Measurements from ENCODE around the gene ZNF419.

Gene ZNF419

GRCh38 chr19:57506163-57506562 lies 18.6 kb downstream of the ZNF419 start:
- Histone ChIP-seq H3K9me2 (replicated peaks; ENCODE audit: control insufficient read depth, low read length) (no peaks in the 10 kb centered on the region), H4K20me1 (ENCODE audit: control insufficient read depth, insufficient read depth, low read depth, low read length) (no peaks in the 10 kb centered on the region), H3K4me1 (ENCODE audit: control insufficient read depth, low read length) (no peaks in the 10 kb centered on the region), H3K36me3 (ENCODE audit: control insufficient read depth, low read length) (peaks cover 9% of the 10 kb centered on the region; the same call in 1 of the 2 replicates), H3K4me2 (ENCODE audit: low read length) (no peak overlapping the region), H3K9me3 (ENCODE audit: control insufficient read depth, insufficient read depth, low read length) (peaks cover 22% of the 10 kb centered on the region), H3K27me3 (ENCODE audit: control insufficient read depth, low read length) (no peaks in the 10 kb centered on the region), H3K27ac (ENCODE audit: low read depth, low read length) (no peak overlapping the region), H3K4me3 (ENCODE audit: low read length) (no peak overlapping the region), H3F3A (ENCODE audit: control insufficient read depth, insufficient read depth) (no peaks in the 10 kb centered on the region), H3K79me2 (ENCODE audit: control insufficient read depth, low read length) (no peaks in the 10 kb centered on the region)
- TF ChIP-seq EZH2phosphoT487 (IDR thresholded peaks at IDR 0.05; ENCODE audit: borderline replicate concordance, low read length) (no peak), CTCF (IDR thresholded peaks at IDR 0.05; ENCODE audit: low read depth, low read length, poor library complexity, severe bottlenecking) (no peak)

GRCh38 chr19:57511484-57511883 lies 23.9 kb downstream of the ZNF419 start:
- H3K9me2 ChIP-seq (replicated peaks; ENCODE audit: control insufficient read depth, low read length): no peaks in the 10 kb centered on the region
- no peaks in the 10 kb centered on the region for H4K20me1 ChIP-seq (ENCODE audit: control insufficient read depth, insufficient read depth, low read depth, low read length)
- 0 out of 2 replicates have a peak, but pooled peaks cover under 1% of the 10 kb centered on the region for H3K36me3 ChIP-seq (ENCODE audit: control insufficient read depth, low read length)
- no peak overlapping the region for H3K4me3 ChIP-seq (ENCODE audit: low read length)
- no peaks in the 10 kb centered on the region for H3K27me3 ChIP-seq (ENCODE audit: control insufficient read depth, low read length)
- no peak overlapping the region for H3K27ac ChIP-seq (ENCODE audit: low read depth, low read length)
- H3K4me1 ChIP-seq (ENCODE audit: control insufficient read depth, low read length): no peaks in the 10 kb centered on the region
- H3K4me2 ChIP-seq (ENCODE audit: low read length): no peak overlapping the region
- no peak for TF ChIP-seq EZH2phosphoT487 (IDR thresholded peaks at IDR 0.05; ENCODE audit: borderline replicate concordance, low read length)
- no peak for TF ChIP-seq CTCF (IDR thresholded peaks at IDR 0.05; ENCODE audit: low read depth, low read length, poor library complexity, severe bottlenecking)
- no peaks in the 10 kb centered on the region for H3F3A ChIP-seq (ENCODE audit: control insufficient read depth, insufficient read depth)
- peaks cover 34% of the 10 kb centered on the region; the same call in 1 of the 2 replicates for H3K9me3 ChIP-seq (ENCODE audit: control insufficient read depth, insufficient read depth, low read length)
- H3K79me2 ChIP-seq (ENCODE audit: control insufficient read depth, low read length): no peaks in the 10 kb centered on the region

- Histone ChIP-seq H3F3A (ENCODE audit: control insufficient read depth, insufficient read depth) (no peaks in the 10 kb centered on the region), H3K4me2 (ENCODE audit: low read length) (no peak overlapping the region), H3K27ac (ENCODE audit: low read depth, low read length) (no peak overlapping the region), H3K9me2 (replicated peaks; ENCODE audit: control insufficient read depth, low read length) (no peaks in the 10 kb centered on the region), H4K20me1 (ENCODE audit: control insufficient read depth, insufficient read depth, low read depth, low read length) (no peaks in the 10 kb centered on the region), H3K4me1 (ENCODE audit: control insufficient read depth, low read length) (no peaks in the 10 kb centered on the region), H3K79me2 (ENCODE audit: control insufficient read depth, low read length) (no peaks in the 10 kb centered on the region), H3K9me3 (ENCODE audit: control insufficient read depth, insufficient read depth, low read length) (peaks cover 33% of the 10 kb centered on the region; the same call in 1 of the 2 replicates), H3K36me3 (ENCODE audit: control insufficient read depth, low read length) (no peaks in the 10 kb centered on the region), H3K4me3 (ENCODE audit: low read length) (no peak overlapping the region), H3K27me3 (ENCODE audit: control insufficient read depth, low read length) (no peaks in the 10 kb centered on the region)
- TF ChIP-seq EZH2phosphoT487 (IDR thresholded peaks at IDR 0.05; ENCODE audit: borderline replicate concordance, low read length) (no peak), CTCF (IDR thresholded peaks at IDR 0.05; ENCODE audit: low read depth, low read length, poor library complexity, severe bottlenecking) (no peak)
Observed at GRCh38 chr19:57512845-57513244, 25.3 kb downstream of the ZNF419 start.

Measured in DOHH2 (cell line).